Measurements from ENCODE around the gene ING5.
"Not testable (repeated sequence)": the region's sequence is repeated elsewhere in the genome, so short reads cannot be mapped to it uniquely, and the experiment has no call there.

Gene ING5

GRCh38 chr2:241736111-241736510 is 34.3 kb downstream of the ING5 start:
- Histone ChIP-seq H3K9me3 (no peaks in the 10 kb centered on the region), H3K4me3 (ENCODE audit: low read depth, low read length) (no peak overlapping the region), H3K27me3 (no peaks in the 10 kb centered on the region), H3K4me1 (no peaks in the 10 kb centered on the region), H3K36me3 (peaks cover 4% of the 10 kb centered on the region; the same call in 1 of the 2 replicates)
- TF ChIP-seq, protein P1, sequence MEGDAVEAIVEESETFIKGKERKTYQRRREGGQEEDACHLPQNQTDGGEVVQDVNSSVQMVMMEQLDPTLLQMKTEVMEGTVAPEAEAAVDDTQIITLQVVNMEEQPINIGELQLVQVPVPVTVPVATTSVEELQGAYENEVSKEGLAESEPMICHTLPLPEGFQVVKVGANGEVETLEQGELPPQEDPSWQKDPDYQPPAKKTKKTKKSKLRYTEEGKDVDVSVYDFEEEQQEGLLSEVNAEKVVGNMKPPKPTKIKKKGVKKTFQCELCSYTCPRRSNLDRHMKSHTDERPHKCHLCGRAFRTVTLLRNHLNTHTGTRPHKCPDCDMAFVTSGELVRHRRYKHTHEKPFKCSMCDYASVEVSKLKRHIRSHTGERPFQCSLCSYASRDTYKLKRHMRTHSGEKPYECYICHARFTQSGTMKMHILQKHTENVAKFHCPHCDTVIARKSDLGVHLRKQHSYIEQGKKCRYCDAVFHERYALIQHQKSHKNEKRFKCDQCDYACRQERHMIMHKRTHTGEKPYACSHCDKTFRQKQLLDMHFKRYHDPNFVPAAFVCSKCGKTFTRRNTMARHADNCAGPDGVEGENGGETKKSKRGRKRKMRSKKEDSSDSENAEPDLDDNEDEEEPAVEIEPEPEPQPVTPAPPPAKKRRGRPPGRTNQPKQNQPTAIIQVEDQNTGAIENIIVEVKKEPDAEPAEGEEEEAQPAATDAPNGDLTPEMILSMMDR (IDR thresholded peaks at IDR 0.05; ENCODE audit: low read depth, low read length): no peak
- no peak for DNase-seq

DNA sequence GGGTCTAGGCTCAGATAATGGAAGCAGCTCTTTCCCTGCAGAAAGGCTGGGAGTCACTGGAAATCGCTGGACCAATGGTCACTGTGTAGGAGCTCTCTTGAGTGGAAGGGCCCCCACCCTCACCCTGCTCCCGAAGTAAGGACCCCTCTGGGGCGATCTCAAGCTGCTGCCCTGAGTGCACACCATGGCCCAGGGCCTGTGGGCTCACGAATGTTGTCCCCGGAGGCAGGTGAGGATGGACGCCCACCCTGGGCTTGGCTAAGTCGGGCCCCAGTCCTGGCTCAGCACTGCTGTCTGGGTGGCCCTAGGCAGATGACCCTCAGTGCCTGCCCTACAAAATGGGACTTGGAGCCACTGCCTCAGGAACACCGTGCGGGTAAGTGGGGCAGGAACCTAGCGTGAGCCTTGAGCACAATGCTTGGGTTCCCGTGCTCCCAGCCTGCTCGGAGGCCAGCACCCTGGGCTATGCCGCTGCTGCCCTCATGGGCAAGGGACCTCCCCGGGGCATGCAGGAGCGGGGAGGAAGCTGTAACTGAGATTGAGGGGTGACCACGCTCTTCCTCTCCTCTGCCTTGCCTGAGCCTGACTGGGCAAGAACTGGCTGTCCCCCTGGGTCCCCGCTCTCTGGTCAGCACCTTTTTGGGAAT is 36.3 kb downstream of the ING5 start:
- Histone ChIP-seq H3K36me3 (peaks cover 4% of the 10 kb centered on the region; the same call in 1 of the 2 replicates), H3K9me3 (no peaks in the 10 kb centered on the region), H3K4me3 (ENCODE audit: low read depth, low read length) (no peak overlapping the region), H3K27me3 (no peaks in the 10 kb centered on the region), H3K4me1 (no peaks in the 10 kb centered on the region)
- TF ChIP-seq, protein P1 (IDR thresholded peaks at IDR 0.05; ENCODE audit: low read depth, low read length): no peak
- DNase-seq: no peak

GRCh38 chr2:241739177-241739576 is 37.3 kb downstream of the ING5 start:
- DNase-seq: no peak
- Histone ChIP-seq H3K27me3 (no peaks in the 10 kb centered on the region), H3K36me3 (peaks cover 11% of the 10 kb centered on the region), H3K4me3 (ENCODE audit: low read depth, low read length) (no peak overlapping the region), H3K9me3 (no peaks in the 10 kb centered on the region), H3K4me1 (no peaks in the 10 kb centered on the region)
- TF ChIP-seq, protein P1 (IDR thresholded peaks at IDR 0.05; ENCODE audit: low read depth, low read length): no peak

- TF ChIP-seq, protein P1 (IDR thresholded peaks at IDR 0.05; ENCODE audit: low read depth, low read length): no peak
- no peak for DNase-seq
These were observed 37.8 kb downstream of the ING5 start for GRCh38 chr2:241739651-241740050.

DNA sequence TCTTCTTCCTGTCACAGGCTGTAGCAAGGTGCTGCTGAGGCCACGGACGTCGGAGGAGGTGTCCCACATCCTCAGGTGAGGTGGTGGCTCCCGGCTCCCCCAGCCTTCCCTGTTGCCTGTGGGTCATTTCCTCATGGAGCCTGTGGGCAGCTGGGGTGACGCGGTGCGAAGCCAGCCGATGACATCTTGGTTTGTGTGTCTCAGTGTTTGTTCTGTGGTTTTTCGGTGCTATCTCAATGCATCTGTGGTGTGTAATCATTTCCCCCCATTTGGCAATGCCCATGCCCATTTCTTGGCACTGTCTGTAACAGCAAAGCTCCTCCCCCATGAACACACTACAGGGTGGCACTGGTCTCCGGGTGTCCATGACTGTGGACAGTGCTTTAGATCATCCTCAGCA is 39.2 kb downstream of the ING5 start:
- no peaks in the 10 kb centered on the region for H3K4me1 ChIP-seq
- H3K27me3 ChIP-seq: no peaks in the 10 kb centered on the region
- DNase-seq: no peak
- TF ChIP-seq, protein P1 (IDR thresholded peaks at IDR 0.05; ENCODE audit: low read depth, low read length): no peak
- no peaks in the 10 kb centered on the region for H3K9me3 ChIP-seq
- H3K36me3 ChIP-seq: peaks cover 29% of the 10 kb centered on the region
- H3K4me3 ChIP-seq (ENCODE audit: low read depth, low read length): no peak overlapping the region

More at GRCh38 chr2:241739651-241740050, 37.8 kb downstream of the ING5 start:
- Histone ChIP-seq H3K27me3 (no peaks in the 10 kb centered on the region), H3K4me3 (ENCODE audit: low read depth, low read length) (no peak overlapping the region), H3K4me1 (no peaks in the 10 kb centered on the region), H3K9me3 (no peaks in the 10 kb centered on the region), H3K36me3 (peaks cover 16% of the 10 kb centered on the region)

GRCh38 chr2:241742320-241742939 is 40.6 kb downstream of the ING5 start:
- H3K36me3 ChIP-seq: peaks cover 30% of the 10 kb centered on the region
- TF ChIP-seq, protein P1 (IDR thresholded peaks at IDR 0.05; ENCODE audit: low read depth, low read length): no peak
- no peak for DNase-seq
- no peaks in the 10 kb centered on the region for H3K4me1 ChIP-seq
- no peak overlapping the region for H3K4me3 ChIP-seq (ENCODE audit: low read depth, low read length)
- H3K9me3 ChIP-seq: no peaks in the 10 kb centered on the region
- H3K27me3 ChIP-seq: no peaks in the 10 kb centered on the region

GRCh38 chr2:241743008-241743407 is 41.2 kb downstream of the ING5 start:
- not testable (repeated sequence) for H3K4me3 ChIP-seq (ENCODE audit: low read depth, low read length); H3K4me1 ChIP-seq; H3K9me3 ChIP-seq; DNase-seq; H3K27me3 ChIP-seq
- peaks cover 30% of the 10 kb centered on the region for H3K36me3 ChIP-seq
